ENCODE results near the gene HMCN2.

HMCN2 gene

DNA sequence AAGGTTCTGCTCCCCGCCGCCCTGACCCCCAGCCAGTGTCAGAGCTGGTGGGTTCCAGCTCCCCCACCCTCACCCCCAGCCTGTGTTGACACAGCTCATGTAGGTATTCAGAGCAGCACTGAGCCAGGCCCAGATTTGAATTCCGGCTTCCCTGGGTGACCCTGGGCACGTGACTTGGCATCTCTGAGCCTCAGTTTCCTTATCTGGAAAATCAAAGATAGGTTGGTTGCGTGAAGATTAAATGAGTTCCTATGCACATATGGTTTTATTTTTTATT, 42.0 kb downstream of the HMCN2 start:
- no peak for DNase-seq (ENCODE audit: low read depth)
- TF ChIP-seq, protein P1, sequence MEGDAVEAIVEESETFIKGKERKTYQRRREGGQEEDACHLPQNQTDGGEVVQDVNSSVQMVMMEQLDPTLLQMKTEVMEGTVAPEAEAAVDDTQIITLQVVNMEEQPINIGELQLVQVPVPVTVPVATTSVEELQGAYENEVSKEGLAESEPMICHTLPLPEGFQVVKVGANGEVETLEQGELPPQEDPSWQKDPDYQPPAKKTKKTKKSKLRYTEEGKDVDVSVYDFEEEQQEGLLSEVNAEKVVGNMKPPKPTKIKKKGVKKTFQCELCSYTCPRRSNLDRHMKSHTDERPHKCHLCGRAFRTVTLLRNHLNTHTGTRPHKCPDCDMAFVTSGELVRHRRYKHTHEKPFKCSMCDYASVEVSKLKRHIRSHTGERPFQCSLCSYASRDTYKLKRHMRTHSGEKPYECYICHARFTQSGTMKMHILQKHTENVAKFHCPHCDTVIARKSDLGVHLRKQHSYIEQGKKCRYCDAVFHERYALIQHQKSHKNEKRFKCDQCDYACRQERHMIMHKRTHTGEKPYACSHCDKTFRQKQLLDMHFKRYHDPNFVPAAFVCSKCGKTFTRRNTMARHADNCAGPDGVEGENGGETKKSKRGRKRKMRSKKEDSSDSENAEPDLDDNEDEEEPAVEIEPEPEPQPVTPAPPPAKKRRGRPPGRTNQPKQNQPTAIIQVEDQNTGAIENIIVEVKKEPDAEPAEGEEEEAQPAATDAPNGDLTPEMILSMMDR (conservative IDR thresholded peaks at IDR 0.05; ENCODE audit: control insufficient read depth, insufficient read depth, low read depth, low read length), result no peak
- H3K4me3 ChIP-seq (ENCODE audit: control insufficient read depth, low read depth, low read length), result no peak overlapping the region

DNA sequence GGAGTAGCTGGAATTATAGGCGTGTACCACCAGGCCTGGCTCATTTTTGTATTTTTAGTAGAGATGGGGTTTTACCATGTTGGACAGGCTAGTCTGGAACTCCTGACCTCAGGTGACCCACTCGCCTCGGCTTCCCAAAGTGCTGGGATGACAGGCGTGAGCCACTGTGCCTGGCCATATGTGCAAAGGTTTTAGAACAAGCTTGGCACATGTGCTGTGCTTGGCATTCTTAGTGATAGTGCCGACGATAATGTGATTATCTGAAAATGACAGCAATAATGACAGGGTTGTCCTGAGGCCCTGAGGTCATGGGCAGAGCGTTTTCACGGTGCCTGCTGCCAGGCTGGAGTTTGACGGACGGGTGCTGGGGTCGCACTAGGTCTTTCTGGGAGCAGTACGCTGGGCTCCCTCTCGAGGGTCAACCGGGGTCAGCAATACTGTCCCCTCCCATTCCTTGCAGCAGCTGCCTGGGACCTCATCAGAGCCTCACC, 42.6 kb downstream of the HMCN2 start:
- TF ChIP-seq, protein P1 (conservative IDR thresholded peaks at IDR 0.05; ENCODE audit: control insufficient read depth, insufficient read depth, low read depth, low read length), result no peak
- no peak overlapping the region for H3K4me3 ChIP-seq (ENCODE audit: control insufficient read depth, low read depth, low read length)

DNA sequence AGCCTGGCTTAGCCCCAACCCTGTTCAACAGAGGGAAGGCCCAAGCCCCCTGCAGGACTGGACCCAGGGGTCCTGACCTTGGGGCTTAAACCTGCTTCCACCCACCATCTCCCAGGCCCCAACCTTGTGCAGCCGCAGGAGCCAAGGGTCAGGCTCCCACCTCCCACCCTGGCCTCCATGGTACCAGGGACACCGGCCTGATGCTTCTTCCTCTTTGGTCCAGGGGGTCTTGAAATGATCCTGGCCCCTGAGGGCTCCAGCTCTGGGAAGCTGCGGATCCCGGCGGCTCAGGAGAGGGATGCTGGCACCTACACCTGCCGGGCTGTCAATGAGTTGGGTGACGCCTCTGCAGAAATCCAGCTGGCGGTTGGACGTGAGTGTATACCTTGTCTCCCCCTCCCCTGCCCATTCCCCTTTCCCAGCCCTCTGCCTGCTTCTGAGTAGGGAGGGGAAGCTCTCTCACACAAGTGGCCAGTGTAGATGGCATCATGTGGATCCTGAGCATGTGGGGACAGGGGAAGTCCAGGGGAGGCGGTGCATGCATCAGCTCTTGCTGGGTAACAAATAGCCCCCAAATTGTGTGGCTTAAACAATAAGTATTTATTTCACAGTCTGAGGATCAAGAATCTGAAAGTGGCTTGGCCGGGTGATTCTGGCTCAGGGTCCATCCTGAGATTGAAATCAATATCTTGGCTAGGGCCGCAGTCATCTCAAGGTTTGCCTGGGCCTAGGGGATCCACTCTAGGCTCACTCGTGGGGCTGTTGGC, 44.3 kb downstream of the HMCN2 start:
- TF ChIP-seq, protein P1 (conservative IDR thresholded peaks at IDR 0.05; ENCODE audit: control insufficient read depth, insufficient read depth, low read depth, low read length), result no peak

More for the DNA sequence above, 42.6 kb downstream of the HMCN2 start:
- no peak for DNase-seq (ENCODE audit: low read depth)

DNA sequence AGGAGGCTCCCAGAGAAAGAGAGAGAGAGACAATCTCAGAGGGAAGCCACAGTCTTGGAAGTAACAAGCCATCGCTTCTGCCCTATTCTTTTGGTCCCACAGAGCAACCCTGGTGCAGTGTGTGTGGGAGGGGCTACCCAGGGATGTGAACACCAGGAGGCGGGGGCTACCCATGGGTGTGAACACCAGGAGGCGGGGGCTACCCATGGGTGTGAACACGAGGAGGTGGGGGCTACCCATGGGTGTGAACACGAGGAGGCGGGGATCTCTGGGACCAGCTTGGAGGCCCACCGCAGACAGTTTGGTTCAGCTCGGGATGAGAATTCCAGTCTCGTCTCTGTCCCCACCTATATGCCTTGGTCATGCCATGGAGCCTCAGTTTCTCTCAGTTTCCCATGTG, 44.9 kb downstream of the HMCN2 start:
- TF ChIP-seq, protein P1 (conservative IDR thresholded peaks at IDR 0.05; ENCODE audit: control insufficient read depth, insufficient read depth, low read depth, low read length), result no peak
- DNase-seq (ENCODE audit: low read depth), result no peak
- no peak overlapping the region for H3K4me3 ChIP-seq (ENCODE audit: control insufficient read depth, low read depth, low read length)

More for the DNA sequence above, 44.3 kb downstream of the HMCN2 start:
- H3K4me3 ChIP-seq (ENCODE audit: control insufficient read depth, low read depth, low read length), result no peak overlapping the region
- no peak for DNase-seq (ENCODE audit: low read depth)

- H3K4me3 ChIP-seq (ENCODE audit: control insufficient read depth, low read depth, low read length), result no peak overlapping the region
- TF ChIP-seq, protein P1 (conservative IDR thresholded peaks at IDR 0.05; ENCODE audit: control insufficient read depth, insufficient read depth, low read depth, low read length), result no peak
- no peak for DNase-seq (ENCODE audit: low read depth)
Observed at GRCh38 chr9:130311003-130311402, 45.4 kb downstream of the HMCN2 start.

DNA sequence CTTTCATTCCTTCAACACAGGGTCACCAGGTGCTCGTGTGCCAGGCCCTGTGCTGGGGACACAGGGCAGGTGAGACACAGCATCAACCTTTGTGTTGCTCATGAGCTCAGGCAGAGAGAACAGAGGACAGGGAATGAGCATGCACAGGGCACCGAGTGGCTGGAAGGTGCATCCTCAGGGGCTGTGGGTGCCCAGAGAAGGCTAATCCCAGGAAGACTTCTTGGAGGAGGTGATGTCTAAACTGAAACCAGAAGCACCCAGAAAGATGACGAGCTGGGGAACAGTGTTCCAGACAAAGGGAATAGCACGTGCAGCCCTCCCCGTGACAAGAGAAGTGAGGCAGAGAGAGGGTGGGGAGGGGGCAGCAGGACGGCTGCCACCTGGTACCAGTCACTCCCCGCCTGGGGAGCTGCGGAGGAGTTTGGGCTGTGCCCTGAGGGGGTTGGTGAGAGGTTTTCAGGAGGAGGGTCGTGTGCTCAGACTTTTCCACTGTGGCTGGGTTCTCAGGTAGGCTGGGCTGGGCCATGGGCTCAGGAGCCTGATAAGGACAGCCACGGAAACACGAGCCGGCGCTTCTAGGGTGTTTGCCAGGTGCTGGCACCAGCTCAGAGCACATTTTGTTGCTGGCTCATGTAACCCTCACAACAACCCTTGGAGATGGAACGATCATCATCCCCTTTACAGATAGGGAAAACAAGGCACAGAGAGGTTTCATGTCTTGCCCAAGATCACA, 46.0 kb downstream of the HMCN2 start:
- TF ChIP-seq, protein P1 (conservative IDR thresholded peaks at IDR 0.05; ENCODE audit: control insufficient read depth, insufficient read depth, low read depth, low read length), result no peak
- DNase-seq (ENCODE audit: low read depth), result no peak
- no peak overlapping the region for H3K4me3 ChIP-seq (ENCODE audit: control insufficient read depth, low read depth, low read length)

Measured in fibroblast of mammary gland (primary cell).